OCI-LY7 (cell line): ENCODE data around the gene ORC4. TPM values are rescaled to one million over a fixed set of nuclear protein-coding genes. Genes with fewer than 3 reads are reported as not detected.
"Not testable (repeated sequence)": the region's sequence is repeated elsewhere in the genome, so short reads cannot be mapped to it uniquely, and the experiment has no call there.

ENCODE experiments used
- BruUV-seq: library from RNA; stranded (reverse); fragments of 400-500 nt; replicated peaks from 2 replicates; lab custom pipeline; 2021; lab: Mats Ljungman, UMichigan
- CTCF ChIA-PET: fragments of 300-600 bp; sonication (Branson Sonifier 250); formaldehyde crosslinking; loops from one replicate; lab custom pipeline; 2022; ENCODE audit warnings: antibody characterized with exemption; ENCODE audit not compliant: unreplicated experiment; lab: Charles Lee
- POLR2A ChIA-PET: fragments of 300-600 bp; sonication (Branson Sonifier 250); formaldehyde crosslinking; loops from one replicate; lab custom pipeline; 2022; ENCODE audit warnings: antibody characterized with exemption; lab: Charles Lee
- DNase-seq: peaks from one replicate; pipeline ENCODE4 v3.0.0-alpha.2; 2015; ENCODE audit warnings: low spot score
- H2AFZ ChIP-seq: fragments of 200-600 bp; sonication (generic), shearing (Covaris generic); 2 replicates; pipeline ENCODE4 v1.6.1; 2014; ENCODE audit warnings: mild to moderate bottlenecking, antibody characterized with exemption, low read length, moderate library complexity
- H3K27ac ChIP-seq: fragments of 200-600 bp; sonication (generic); 2 replicates; pipeline ENCODE4 v1.5.1; 2014; ENCODE audit warnings: mixed run types, low read depth, mild to moderate bottlenecking, moderate library complexity, low read length, inconsistent platforms; ENCODE audit not compliant: poor library complexity, severe bottlenecking
- H3K36me3 ChIP-seq: fragments of 200-600 bp; sonication (generic); 2 replicates; pipeline ENCODE4 v1.6.1; 2014; ENCODE audit warnings: mild to moderate bottlenecking, antibody characterized with exemption, low read length, moderate library complexity, mixed read lengths; ENCODE audit not compliant: insufficient read depth
- H3K4me1 ChIP-seq: fragments of 200-600 bp; sonication (generic); 2 replicates; pipeline ENCODE4 v1.5.1; 2014; ENCODE audit warnings: mild to moderate bottlenecking, low read length; ENCODE audit not compliant: insufficient read depth, poor library complexity, severe bottlenecking
- H3K4me2 ChIP-seq: fragments of 200-600 bp; sonication (generic); 2 replicates; pipeline ENCODE4 v1.6.1; 2014; ENCODE audit warnings: mild to moderate bottlenecking, low read length
- H3K4me3 ChIP-seq: fragments of 200-600 bp; sonication (generic); 2 replicates; pipeline ENCODE4 v1.5.1; 2014; ENCODE audit warnings: mild to moderate bottlenecking, low read depth, low read length; ENCODE audit not compliant: poor library complexity, severe bottlenecking
- H3K79me2 ChIP-seq: fragments of 200-600 bp; sonication (generic); 2 replicates; pipeline ENCODE4 v1.6.1; 2016; ENCODE audit warnings: low read depth, mild to moderate bottlenecking, low read length, moderate library complexity, mixed read lengths; ENCODE audit not compliant: insufficient read depth
- H3K9me2 ChIP-seq: fragments of 200-600 bp; sonication (generic); 2 replicates; pipeline ENCODE4 v1.6.1; 2016; ENCODE audit warnings: mild to moderate bottlenecking, low read length, mixed read lengths; ENCODE audit not compliant: insufficient read depth
- H3K9me3 ChIP-seq: fragments of 200-600 bp; sonication (generic); 2 replicates; pipeline ENCODE4 v1.6.1; 2014; ENCODE audit warnings: mild to moderate bottlenecking, mixed run types, low read length, mixed read lengths
- H4K20me1 ChIP-seq: fragments of 200-600 bp; sonication (generic); 2 replicates; pipeline ENCODE4 v1.6.1; 2014; ENCODE audit warnings: mild to moderate bottlenecking, antibody characterized with exemption, low read length, moderate library complexity, mixed read lengths; ENCODE audit not compliant: insufficient read depth
- CTCF ChIP-seq: fragments of 200-600 bp; sonication (generic); conservative IDR thresholded peaks from 2 replicates; pipeline ENCODE4 v1.5.1; 2014; ENCODE audit warnings: mild to moderate bottlenecking, antibody characterized with exemption, low read length, moderate library complexity, mixed read lengths
- EZH2phosphoT487 ChIP-seq: fragments of 200-600 bp; sonication (generic); IDR thresholded peaks from 2 replicates; pipeline ENCODE4 v1.6.1; 2018; ENCODE audit warnings: low read depth, borderline replicate concordance, mild to moderate bottlenecking, mixed run types, antibody characterized with exemption, low read length, moderate library complexity, mixed read lengths
- intact Hi-C: fragments of 100-400 bp; cut with micrococcal nuclease; formaldehyde crosslinking; loops from one replicate; pipeline ENCODE4 v1.10.0; 2022; ENCODE audit not compliant: unreplicated experiment
- total RNA-seq, 2 experiments: library from RNA; depleted of rRNA in 1 of 2; stranded (reverse); fragments of >200 nt in 1 of 2; shearing (Covaris generic) in 1 of 2; gene quantifications; 2 replicates each; pipeline ENCODE4 v1.2.3, GENCODE V29; 2014 to 2022

ORC4 gene
- total RNA-seq, 2 experiments from 2014 or later: 20.3 to 37.4 TPM

- Histone ChIP-seq H2AFZ (no peak overlapping the region), H3K27ac (no peak overlapping the region), H3K4me1 (no peaks in the 10 kb centered on the region), H3K36me3 (peaks cover 10% of the 10 kb centered on the region; the same call in 1 of the 2 replicates), H3K4me2 (no peak overlapping the region), H3K79me2 (peaks cover 18% of the 10 kb centered on the region; the same call in 1 of the 2 replicates), H3K4me3 (no peak overlapping the region), H4K20me1 (0 out of 2 replicates have a peak, but pooled peaks cover 6% of the 10 kb centered on the region), H3K9me2 (no peaks in the 10 kb centered on the region), H3K9me3 (peaks cover 14% of the 10 kb centered on the region; the same call in 1 of the 2 replicates)
- CTCF ChIA-PET: no interaction called here
- DNase-seq: no peak
- BruUV-seq: no TSS peak
- POLR2A ChIA-PET: no interaction called here
- TF ChIP-seq EZH2phosphoT487 (no peak), CTCF (no peak)
- intact Hi-C loops: no loop called here
Observed at GRCh38 chr2:147996828-147997227, 23.7 kb downstream of the ORC4 start.

- intact Hi-C loops: loop anchor here (5.0 kb wide), 1 partner anchor 207 kb away; no protein-coding TSS in a partner anchor
- H3K27ac ChIP-seq, BruUV-seq, CTCF ChIA-PET, H2AFZ ChIP-seq, H3K4me3 ChIP-seq, H3K79me2 ChIP-seq, H3K4me2 ChIP-seq, H4K20me1 ChIP-seq, DNase-seq, H3K36me3 ChIP-seq, H3K9me2 ChIP-seq, H3K4me1 ChIP-seq: not testable (repeated sequence)
- peaks cover 14% of the 10 kb centered on the region; the same call in 1 of the 2 replicates for H3K9me3 ChIP-seq
- POLR2A ChIA-PET: interaction anchor here (0.7 kb wide), 1 partner anchor 34 kb away, joined by 3 read pairs; no protein-coding TSS in a partner anchor
Observed at GRCh38 chr2:147994965-147995364, 25.6 kb downstream of the ORC4 start.

- Histone ChIP-seq H3K4me3 (no peak overlapping the region), H2AFZ (no peak overlapping the region), H3K9me3 (no peaks in the 10 kb centered on the region), H3K4me2 (no peak overlapping the region), H3K4me1 (no peaks in the 10 kb centered on the region), H4K20me1 (peaks cover 10% of the 10 kb centered on the region), H3K27ac (no peak overlapping the region), H3K36me3 (peaks cover 3% of the 10 kb centered on the region; the same call in 1 of the 2 replicates), H3K9me2 (no peaks in the 10 kb centered on the region), H3K79me2 (no peaks in the 10 kb centered on the region)
- intact Hi-C loops: loop anchor here (1.0 to 10.0 kb wide), 3 partner anchors 212 to 1005 kb away; no protein-coding TSS in a partner anchor
- ChIA-PET POLR2A (interaction anchor here (0.9 to 2.3 kb wide), 3 partner anchors 11 to 519 kb away, joined by 3 to 6 read pairs (median 5); no protein-coding TSS in a partner anchor), CTCF (interaction anchor here (1.1 kb wide), 1 partner anchor 519 kb away, joined by 7 read pairs; no protein-coding TSS in a partner anchor)
- no peak for TF ChIP-seq EZH2phosphoT487
- TF ChIP-seq CTCF: peak; percentile 97
- peak; percentile 64 for DNase-seq
- BruUV-seq: no TSS peak
Observed at GRCh38 chr2:147989809-147990403, 30.6 kb downstream of the ORC4 start.
